Brain microvascular endothelial cell (primary cell): ENCODE measurements around the gene GRID2.

Source experiments
- DNase-seq: peaks from one replicate; pipeline ENCODE4 v3.0.0-alpha.2; 2020
- H3K27ac ChIP-seq: fragments of 250-450 bp; sonication (Bioruptor Pico); 2 replicates; pipeline ENCODE4 v1.5.1; 2020; ENCODE audit warnings: mild to moderate bottlenecking, moderate library complexity
- H3K27me3 ChIP-seq: fragments of 250-450 bp; sonication (Bioruptor Pico); replicated peaks from 2 replicates; pipeline ENCODE4 v1.5.1; 2020; ENCODE audit warnings: mild to moderate bottlenecking
- H3K36me3 ChIP-seq: fragments of 250-450 bp; sonication (Bioruptor Pico); replicated peaks from 2 replicates; pipeline ENCODE4 v1.5.1; 2020; ENCODE audit warnings: mild to moderate bottlenecking
- H3K4me3 ChIP-seq: 2 replicates; pipeline ENCODE4 v1.5.1; 2011; ENCODE audit warnings: low read depth, mild to moderate bottlenecking, control low read depth, low read length, moderate library complexity
- in situ Hi-C: cut with HindIII; loops from 2 replicates; pipeline ENCODE4 v1.10.0; 2017; ENCODE audit warnings: low sequenced_read_pairs, low pct_ligation_motif_present
- TF ChIP-seq, protein P1 (sequence below): IDR thresholded peaks from 2 replicates; pipeline ENCODE4 v1.5.1; 2011; ENCODE audit warnings: low read depth, mild to moderate bottlenecking, moderate library complexity, low read length, control low read depth, inconsistent platforms; ENCODE audit errors: missing control alignments

The GRID2 gene

DNA sequence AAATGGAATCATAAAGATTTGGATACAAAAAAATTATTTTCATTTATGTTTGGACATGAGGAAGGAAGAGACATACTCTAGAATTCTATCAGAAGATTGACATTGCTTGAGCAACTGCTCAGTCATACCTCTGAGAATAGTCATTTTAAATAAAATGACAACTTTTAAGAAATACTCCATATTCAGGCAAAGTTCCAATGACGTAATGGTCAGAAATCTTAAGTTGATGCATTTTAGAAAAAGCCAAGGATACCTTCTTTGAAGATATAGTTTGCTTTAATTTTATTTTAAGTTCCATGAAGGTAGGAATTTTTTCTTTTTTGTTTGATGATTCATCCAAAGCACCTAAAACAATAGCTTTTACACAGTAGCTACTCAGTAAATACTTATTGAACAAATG, 1414.5 kb downstream of the GRID2 start:
- TF ChIP-seq, protein P1, sequence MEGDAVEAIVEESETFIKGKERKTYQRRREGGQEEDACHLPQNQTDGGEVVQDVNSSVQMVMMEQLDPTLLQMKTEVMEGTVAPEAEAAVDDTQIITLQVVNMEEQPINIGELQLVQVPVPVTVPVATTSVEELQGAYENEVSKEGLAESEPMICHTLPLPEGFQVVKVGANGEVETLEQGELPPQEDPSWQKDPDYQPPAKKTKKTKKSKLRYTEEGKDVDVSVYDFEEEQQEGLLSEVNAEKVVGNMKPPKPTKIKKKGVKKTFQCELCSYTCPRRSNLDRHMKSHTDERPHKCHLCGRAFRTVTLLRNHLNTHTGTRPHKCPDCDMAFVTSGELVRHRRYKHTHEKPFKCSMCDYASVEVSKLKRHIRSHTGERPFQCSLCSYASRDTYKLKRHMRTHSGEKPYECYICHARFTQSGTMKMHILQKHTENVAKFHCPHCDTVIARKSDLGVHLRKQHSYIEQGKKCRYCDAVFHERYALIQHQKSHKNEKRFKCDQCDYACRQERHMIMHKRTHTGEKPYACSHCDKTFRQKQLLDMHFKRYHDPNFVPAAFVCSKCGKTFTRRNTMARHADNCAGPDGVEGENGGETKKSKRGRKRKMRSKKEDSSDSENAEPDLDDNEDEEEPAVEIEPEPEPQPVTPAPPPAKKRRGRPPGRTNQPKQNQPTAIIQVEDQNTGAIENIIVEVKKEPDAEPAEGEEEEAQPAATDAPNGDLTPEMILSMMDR = no peak
- no peaks in the 10 kb centered on the region for H3K36me3 ChIP-seq
- in situ Hi-C loops = no loop called here
- H3K27ac ChIP-seq = no peak overlapping the region
- H3K27me3 ChIP-seq = no peaks in the 10 kb centered on the region
- no peak overlapping the region for H3K4me3 ChIP-seq
- no peak for DNase-seq

GRCh38 chr4:93719552-93719951, 1415.8 kb downstream of the GRID2 start:
- TF ChIP-seq, protein P1 = no peak
- DNase-seq = no peak
- in situ Hi-C loops = no loop called here

GRCh38 chr4:93722446-93722845, 1418.7 kb downstream of the GRID2 start:
- no peaks in the 10 kb centered on the region for H3K27me3 ChIP-seq
- DNase-seq = no peak
- TF ChIP-seq, protein P1 = no peak
- in situ Hi-C loops = no loop called here
- H3K27ac ChIP-seq = no peak overlapping the region
- H3K4me3 ChIP-seq = no peak overlapping the region
- H3K36me3 ChIP-seq = no peaks in the 10 kb centered on the region

More at GRCh38 chr4:93719552-93719951, 1415.8 kb downstream of the GRID2 start:
- Histone ChIP-seq H3K27me3 (no peaks in the 10 kb centered on the region), H3K4me3 (no peak overlapping the region), H3K36me3 (no peaks in the 10 kb centered on the region), H3K27ac (no peak overlapping the region)

DNA sequence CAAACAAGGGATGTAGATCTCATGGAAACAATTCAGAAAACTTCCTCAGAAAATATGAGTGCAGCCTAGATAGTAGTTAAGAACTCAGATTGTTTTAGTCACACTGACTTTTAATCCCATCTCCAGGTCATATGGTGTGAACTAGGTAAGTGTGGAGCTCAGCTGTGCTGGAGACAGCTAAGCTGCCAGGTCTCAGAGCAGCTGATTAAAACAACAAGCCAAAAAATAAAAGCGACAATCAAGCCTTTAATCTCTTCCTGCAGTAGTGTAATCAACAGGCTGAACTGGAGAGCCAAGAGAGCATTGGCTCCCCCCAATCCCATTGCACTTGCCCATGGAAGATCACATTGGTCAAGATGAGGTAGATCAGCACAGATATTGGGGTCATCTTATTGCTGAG, 1426.5 kb downstream of the GRID2 start:
- Histone ChIP-seq H3K27ac (no peak overlapping the region), H3K4me3 (no peak overlapping the region), H3K36me3 (no peaks in the 10 kb centered on the region), H3K27me3 (no peaks in the 10 kb centered on the region)
- no peak for DNase-seq
- TF ChIP-seq, protein P1 = no peak
- in situ Hi-C loops = no loop called here

DNA sequence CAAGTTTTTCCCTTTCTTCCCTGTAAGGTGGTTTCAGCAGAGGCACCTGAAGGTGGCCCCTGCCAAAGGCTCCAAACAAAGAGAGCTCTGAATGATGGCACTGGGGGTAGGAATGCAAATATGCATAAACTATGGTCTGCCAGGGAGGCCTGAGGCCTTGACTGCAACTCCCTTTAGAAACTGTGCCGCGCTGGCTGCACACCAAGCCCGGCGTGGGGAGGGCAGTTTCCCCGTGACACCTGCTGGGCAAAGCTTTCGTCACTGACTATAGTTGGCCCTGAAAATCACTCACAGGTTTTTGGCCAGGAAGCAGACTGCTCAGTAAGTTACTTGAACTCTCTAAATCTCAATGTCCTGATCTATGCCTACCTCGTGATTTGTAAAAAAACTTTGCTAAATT, 1427.0 kb downstream of the GRID2 start:
- in situ Hi-C loops = no loop called here
- H3K36me3 ChIP-seq = no peaks in the 10 kb centered on the region
- H3K27me3 ChIP-seq = no peaks in the 10 kb centered on the region
- TF ChIP-seq, protein P1 = no peak
- no peak overlapping the region for H3K27ac ChIP-seq
- H3K4me3 ChIP-seq = no peak overlapping the region
- DNase-seq = no peak

DNA sequence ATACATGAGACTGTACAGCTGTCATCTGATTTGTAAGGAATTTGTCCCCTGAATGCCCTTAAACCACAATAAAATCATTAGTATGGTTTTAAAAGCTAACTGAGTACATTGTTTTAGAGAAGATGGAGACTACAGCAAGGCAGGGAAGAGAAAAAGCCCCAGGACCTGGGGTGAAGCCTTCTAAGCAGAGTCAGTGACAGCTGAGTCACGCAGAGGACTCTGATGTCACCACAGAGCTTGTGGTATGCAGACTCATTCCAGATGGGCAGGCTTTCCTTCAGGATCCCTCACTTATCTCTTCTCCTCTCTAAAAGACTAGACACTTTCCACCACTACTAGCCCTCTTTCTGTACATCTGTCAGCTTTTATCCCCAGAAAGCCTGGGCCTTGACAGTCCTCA, 1427.7 kb downstream of the GRID2 start:
- Histone ChIP-seq H3K27me3 (no peaks in the 10 kb centered on the region), H3K27ac (no peak overlapping the region), H3K4me3 (no peak overlapping the region), H3K36me3 (no peaks in the 10 kb centered on the region)
- TF ChIP-seq, protein P1 = no peak
- peak; percentile 6 for DNase-seq
- in situ Hi-C loops = no loop called here
